ENCODE results near the gene GDI1.

GRCh38 chrX:154439841-154440240 lies 2.9 kb downstream of the GDI1 start:
- no peak for TF ChIP-seq ZNF341 (tag by site-specific recombination; IDR thresholded peaks at IDR 0.05; ENCODE audit: low read depth)
- no peak for TF ChIP-seq ZNF391 (tag by site-specific recombination; IDR thresholded peaks at IDR 0.05; ENCODE audit: borderline replicate concordance, low read depth)
- TF ChIP-seq CTCF (tag by site-specific recombination; IDR thresholded peaks at IDR 0.05), result no peak
- no peak for TF ChIP-seq ZNF16 (tag by site-specific recombination; IDR thresholded peaks at IDR 0.05; ENCODE audit: low read depth)

All from HEK293 (cell line).